Testis (tissue), 2 donors: ENCODE measurements around the gene BCL2A1.

ENCODE experiments used
- CTCF ChIP-seq, 3 experiments: fragments of 450-650 bp in 2 of 3; fragments of 200-600 bp in 1 of 3; sonication (generic) in 1 of 3; IDR thresholded peaks; one replicate each; pipeline ENCODE4 v1.5.1; 2016 to 2019; ENCODE audit warnings: antibody characterized with exemption in 3 of 3, mild to moderate bottlenecking in 2 of 3, moderate library complexity in 1 of 3
- POLR2A ChIP-seq: fragments of 450-650 bp; IDR thresholded peaks from one replicate; pipeline ENCODE4 v1.6.1; 2017; ENCODE audit warnings: antibody characterized with exemption, mild to moderate bottlenecking, moderate library complexity

- TF ChIP-seq CTCF (IDR thresholded peaks at IDR 0.05) (no peak), POLR2A (no peak)
These were observed 8.8 kb downstream of the BCL2A1 start for GRCh38 chr15:79962178-79962577.
